Measurements from ENCODE around the gene CREB3L2. TPM values are rescaled to one million over a fixed set of nuclear protein-coding genes. Genes with fewer than 3 reads are reported as not detected.

The CREB3L2 gene
- total and polyA plus RNA-seq, 2 of the 4 experiments (the other 2 are of a cell fraction) = 42.3 to 57.9 TPM

DNA sequence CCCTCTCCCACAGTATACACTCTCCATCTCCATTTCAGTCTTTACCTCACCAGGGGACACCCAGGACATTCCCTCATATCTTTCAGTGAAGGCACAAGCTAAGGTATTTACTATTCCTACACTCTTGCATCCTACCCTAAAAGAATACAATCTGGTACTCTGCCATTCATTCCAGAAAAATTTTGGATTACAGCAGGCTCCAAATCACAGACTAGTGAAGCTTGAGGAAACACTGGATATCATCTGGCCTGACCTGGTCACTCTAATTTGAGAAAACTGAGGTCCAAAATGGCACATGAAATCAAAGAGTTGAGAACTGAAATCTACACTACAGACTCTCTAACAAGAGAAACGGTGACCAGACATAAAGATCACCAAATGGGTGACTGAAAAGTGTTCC, 61.7 kb downstream of the CREB3L2 start:
- intact Hi-C loops (cut with micrococcal nuclease) (loop anchor here (5.0 kb wide), 1 partner anchor 52 kb away; no protein-coding TSS in a partner anchor), in situ Hi-C loops (cut with MboI; ENCODE audit: low sequenced_read_pairs) (loop anchor here (5.0 kb wide), 1 partner anchor 52 kb away; no protein-coding TSS in a partner anchor), dilution Hi-C loops (cut with HindIII; ENCODE audit: low sequenced_read_pairs, unreplicated experiment) (no loop called here)
- no TSS peak for BruUV-seq (replicated peaks)
- ChIA-PET POLR2A (ENCODE audit: unreplicated experiment) (no interaction called here), CTCF (interaction anchor here (1.1 kb wide), 1 partner anchor 19 kb away, joined by 4 read pairs; no protein-coding TSS in a partner anchor)
- H4K5ac ChIP-seq (ENCODE audit: low read depth, low read length) = no peak overlapping the region
- DNase-seq (no peak), ATAC-seq (ENCODE audit: low read depth) (no peak)
- no peaks in the 10 kb centered on the region for H3K9me3 ChIP-seq (ENCODE audit: control insufficient read depth, insufficient read depth, low read length)
- H2BK15ac ChIP-seq (ENCODE audit: low read depth, low read length) = no peak overlapping the region
- H3K27ac ChIP-seq (ENCODE audit: insufficient read depth, low read length) = no peak overlapping the region
- no peak overlapping the region for H3K9ac ChIP-seq (ENCODE audit: low read depth, low read length)
- peaks cover 36% of the 10 kb centered on the region for H3K4me1 ChIP-seq (ENCODE audit: control insufficient read depth, insufficient read depth, low read length)
- no peak overlapping the region; the same call in 1 of the 2 replicates for H3K14ac ChIP-seq (replicated peaks; ENCODE audit: low read depth, low read length)
- H2AK5ac ChIP-seq (ENCODE audit: low read depth, low read length) = no peak overlapping the region
- WGBS, 2 experiments (ENCODE audit: extremely low coverage in 2 of 2, insufficient read length in 1 of 2) = no CpG with 5 or more reads among the region's 1 CpG
- H4K91ac ChIP-seq (ENCODE audit: insufficient read depth, low read depth, low read length) = no peak overlapping the region
- no peak overlapping the region for H3K56ac ChIP-seq (ENCODE audit: extremely low read depth, insufficient read depth, low read length)
- peaks cover 5% of the 10 kb centered on the region for H3K36me3 ChIP-seq (ENCODE audit: control insufficient read depth, insufficient read depth, low read length)
- no peak overlapping the region for H3K18ac ChIP-seq (ENCODE audit: low read depth, low read length)
- H3K9me1 ChIP-seq (ENCODE audit: insufficient read depth, low read length) = peaks cover 26% of the 10 kb centered on the region
- TF ChIP-seq RAD21 (IDR thresholded peaks at IDR 0.05; ENCODE audit: low read length) (no peak), NFE2L2 (IDR thresholded peaks at IDR 0.05; ENCODE audit: low read depth, low read length) (no peak), RCOR1 (IDR thresholded peaks at IDR 0.05; ENCODE audit: insufficient replicate concordance, low read length) (no peak), RFX5 (IDR thresholded peaks at IDR 0.05; ENCODE audit: low read depth, low read length) (no peak), MAZ (IDR thresholded peaks at IDR 0.05; ENCODE audit: borderline replicate concordance, low read depth, low read length) (no peak), CEBPB (IDR thresholded peaks at IDR 0.05; ENCODE audit: low read depth, low read length) (no peak), BHLHE40 (IDR thresholded peaks at IDR 0.05; ENCODE audit: low read depth, low read length) (no peak), POLR2A (IDR thresholded peaks at IDR 0.05; ENCODE audit: low read depth, low read length) (no peak), MXI1 (IDR thresholded peaks at IDR 0.05; ENCODE audit: borderline replicate concordance, low read depth, low read length) (no peak), MAFK (IDR thresholded peaks at IDR 0.05; ENCODE audit: low read depth, low read length) (no peak), SMC3 (IDR thresholded peaks at IDR 0.05; ENCODE audit: low read depth, low read length) (no peak), CHD1 (IDR thresholded peaks at IDR 0.05; ENCODE audit: low read depth, low read length) (no peak), FOS (IDR thresholded peaks at IDR 0.05; ENCODE audit: low read depth, low read length) (no peak)
- TF ChIP-seq, protein P1, sequence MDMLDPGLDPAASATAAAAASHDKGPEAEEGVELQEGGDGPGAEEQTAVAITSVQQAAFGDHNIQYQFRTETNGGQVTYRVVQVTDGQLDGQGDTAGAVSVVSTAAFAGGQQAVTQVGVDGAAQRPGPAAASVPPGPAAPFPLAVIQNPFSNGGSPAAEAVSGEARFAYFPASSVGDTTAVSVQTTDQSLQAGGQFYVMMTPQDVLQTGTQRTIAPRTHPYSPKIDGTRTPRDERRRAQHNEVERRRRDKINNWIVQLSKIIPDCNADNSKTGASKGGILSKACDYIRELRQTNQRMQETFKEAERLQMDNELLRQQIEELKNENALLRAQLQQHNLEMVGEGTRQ (IDR thresholded peaks at IDR 0.05; ENCODE audit: low read depth, low read length) = no peak
- TF ChIP-seq, protein P2, sequence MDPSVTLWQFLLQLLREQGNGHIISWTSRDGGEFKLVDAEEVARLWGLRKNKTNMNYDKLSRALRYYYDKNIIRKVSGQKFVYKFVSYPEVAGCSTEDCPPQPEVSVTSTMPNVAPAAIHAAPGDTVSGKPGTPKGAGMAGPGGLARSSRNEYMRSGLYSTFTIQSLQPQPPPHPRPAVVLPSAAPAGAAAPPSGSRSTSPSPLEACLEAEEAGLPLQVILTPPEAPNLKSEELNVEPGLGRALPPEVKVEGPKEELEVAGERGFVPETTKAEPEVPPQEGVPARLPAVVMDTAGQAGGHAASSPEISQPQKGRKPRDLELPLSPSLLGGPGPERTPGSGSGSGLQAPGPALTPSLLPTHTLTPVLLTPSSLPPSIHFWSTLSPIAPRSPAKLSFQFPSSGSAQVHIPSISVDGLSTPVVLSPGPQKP (IDR thresholded peaks at IDR 0.05; ENCODE audit: borderline replicate concordance, low read depth, low read length) = no peak
- TF ChIP-seq, protein P3, sequence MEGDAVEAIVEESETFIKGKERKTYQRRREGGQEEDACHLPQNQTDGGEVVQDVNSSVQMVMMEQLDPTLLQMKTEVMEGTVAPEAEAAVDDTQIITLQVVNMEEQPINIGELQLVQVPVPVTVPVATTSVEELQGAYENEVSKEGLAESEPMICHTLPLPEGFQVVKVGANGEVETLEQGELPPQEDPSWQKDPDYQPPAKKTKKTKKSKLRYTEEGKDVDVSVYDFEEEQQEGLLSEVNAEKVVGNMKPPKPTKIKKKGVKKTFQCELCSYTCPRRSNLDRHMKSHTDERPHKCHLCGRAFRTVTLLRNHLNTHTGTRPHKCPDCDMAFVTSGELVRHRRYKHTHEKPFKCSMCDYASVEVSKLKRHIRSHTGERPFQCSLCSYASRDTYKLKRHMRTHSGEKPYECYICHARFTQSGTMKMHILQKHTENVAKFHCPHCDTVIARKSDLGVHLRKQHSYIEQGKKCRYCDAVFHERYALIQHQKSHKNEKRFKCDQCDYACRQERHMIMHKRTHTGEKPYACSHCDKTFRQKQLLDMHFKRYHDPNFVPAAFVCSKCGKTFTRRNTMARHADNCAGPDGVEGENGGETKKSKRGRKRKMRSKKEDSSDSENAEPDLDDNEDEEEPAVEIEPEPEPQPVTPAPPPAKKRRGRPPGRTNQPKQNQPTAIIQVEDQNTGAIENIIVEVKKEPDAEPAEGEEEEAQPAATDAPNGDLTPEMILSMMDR (conservative IDR thresholded peaks at IDR 0.05; ENCODE audit: low read depth, low read length) = no peak
- H2BK20ac ChIP-seq (ENCODE audit: low read depth, low read length) = no peak overlapping the region
- H2AK9ac ChIP-seq (replicated peaks; ENCODE audit: low read depth, low read length, poor library complexity) = no peak overlapping the region
- no peaks in the 10 kb centered on the region for H3K27me3 ChIP-seq (ENCODE audit: control insufficient read depth, insufficient read depth, low read length)
- peaks cover 68% of the 10 kb centered on the region for H4K20me1 ChIP-seq (ENCODE audit: insufficient read depth, low read length)
- H3K4me3 ChIP-seq (ENCODE audit: insufficient read depth, low read depth, low read length) = no peak overlapping the region
- no peak overlapping the region for H3K4me2 ChIP-seq (ENCODE audit: low read depth, low read length)
- 0 out of 4 replicates have a peak overlapping the region, but pooled peaks of 1 of the 2 experiments have one; percentile 26 for H4K8ac ChIP-seq (ENCODE audit: low read depth in 2 of 2, low read length in 2 of 2)
- no peak overlapping the region for H2AFZ ChIP-seq (replicated peaks; ENCODE audit: low read length, poor library complexity)
- H2BK5ac ChIP-seq (ENCODE audit: low read depth, low read length, poor library complexity, severe bottlenecking) = no peak overlapping the region
- no peak overlapping the region for H3K4ac ChIP-seq (ENCODE audit: low read depth, low read length)
- peaks cover 34 to 79% of the 10 kb centered on the region in 2 experiments for H3K79me1 ChIP-seq (ENCODE audit: low read depth in 1 of 2, low read length in 2 of 2)
- no peak overlapping the region for H2BK120ac ChIP-seq (ENCODE audit: low read depth, low read length)
- H3K23ac ChIP-seq (ENCODE audit: low read depth, low read length) = peak overlapping the region; percentile 51; the same call in 1 of the 2 replicates
